GM18520 (cell line): ENCODE results near the gene NFXL1.
A peak's percentile ranks its signal among the peaks of the same experiment; 100 is the strongest.
"Not testable (repeated sequence)": the region's sequence is repeated elsewhere in the genome, so short reads cannot be mapped to it uniquely, and the experiment has no call there.

ENCODE experiments used
- ATAC-seq: cut with Tn5 transposase; IDR thresholded peaks from one replicate; pipeline ENCODE4 v1.9.1; 2021; ENCODE audit not compliant: unreplicated experiment

Gene NFXL1

GRCh38 chr4:47914220-47914925 lies at the start of gene NFXL1:
Gene NFXL1, minus strand, starts transcription at chr4:47914583. Its CDS starts 380 bp downstream, at chr4:47914203.
- peak; percentile 97 for ATAC-seq

- ATAC-seq, result no peak
Observed at GRCh38 chr4:47954677-47955076, 40.3 kb upstream of the NFXL1 start.

GRCh38 chr4:47954245-47954644 lies 39.9 kb upstream of the NFXL1 start:
- no peak for ATAC-seq

DNA sequence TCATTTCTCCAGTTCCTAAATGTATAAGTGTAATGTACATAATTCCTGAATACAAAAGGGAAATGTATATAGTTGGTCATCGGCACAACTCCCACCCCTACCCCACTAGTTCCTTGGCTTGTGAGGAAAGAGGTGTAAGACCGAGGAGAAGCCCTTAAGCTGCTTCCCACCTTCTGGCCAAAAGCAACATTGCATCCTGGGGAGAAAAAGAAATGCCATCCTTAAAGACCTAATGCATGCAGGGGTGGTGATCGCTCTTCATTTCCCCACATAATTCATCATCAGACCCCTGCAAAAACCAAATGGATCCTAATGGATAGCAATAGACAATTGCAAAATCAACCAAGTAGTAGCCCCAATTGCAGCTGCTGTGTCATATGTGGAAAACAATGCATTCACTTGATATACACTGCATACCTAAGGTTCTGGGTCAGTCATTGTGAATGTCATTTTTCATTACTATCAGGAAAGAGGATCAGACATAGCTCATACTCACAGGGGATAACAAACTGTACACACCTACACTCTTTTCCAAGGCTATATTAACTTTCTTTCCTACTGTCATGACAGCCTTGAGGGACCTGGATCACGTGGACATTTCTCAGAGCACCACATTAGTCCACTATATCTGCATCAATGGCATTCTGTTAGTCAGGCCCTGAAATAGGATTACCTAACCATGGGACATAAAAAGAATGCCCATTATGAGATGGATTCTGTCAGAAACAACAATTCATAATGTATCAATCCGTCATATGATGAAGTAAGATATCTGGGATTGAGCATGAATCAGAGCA lies 31.7 kb upstream of the NFXL1 start:
- no peak for ATAC-seq

GRCh38 chr4:47942081-47942819 lies 27.9 kb upstream of the NFXL1 start:
- ATAC-seq, result no peak

DNA sequence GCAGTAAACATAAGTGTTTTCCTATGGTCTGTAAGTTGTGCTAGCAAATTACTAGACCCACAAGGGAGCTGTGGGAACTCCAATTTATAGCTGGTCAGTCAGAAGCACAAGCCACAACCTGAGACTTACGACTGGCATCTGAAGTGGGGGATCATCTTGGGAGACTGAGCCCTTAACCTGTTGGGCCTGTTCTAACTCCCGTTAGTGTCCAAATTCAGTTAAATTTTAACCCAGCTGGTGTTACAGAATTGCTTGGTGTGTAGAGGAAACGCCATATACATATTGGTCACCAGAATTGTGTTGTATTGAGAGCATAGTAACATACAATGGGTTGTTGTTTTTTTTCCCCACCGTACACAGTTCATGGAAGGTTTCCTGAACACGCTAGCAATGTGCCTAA lies 25.1 kb upstream of the NFXL1 start:
- ATAC-seq, result no peak

DNA sequence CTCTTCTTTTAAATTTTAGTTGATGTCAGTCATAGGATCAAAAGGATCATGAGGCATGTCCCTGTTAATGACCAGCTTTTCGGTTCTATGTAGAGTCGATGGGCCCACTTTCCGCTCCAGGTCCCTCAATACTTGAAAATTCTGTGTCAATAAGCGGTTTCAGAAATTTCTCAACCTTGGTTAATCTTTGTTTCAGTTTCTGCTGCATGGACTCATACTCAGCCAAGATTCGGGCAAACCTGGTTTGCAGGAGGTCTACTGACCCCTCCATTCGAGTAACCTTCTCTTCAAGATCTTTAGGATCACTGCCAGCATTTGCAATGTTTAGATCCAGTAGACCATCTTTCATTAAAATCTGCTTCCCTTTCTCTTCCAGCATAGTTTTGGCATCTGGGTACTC lies 22.0 kb upstream of the NFXL1 start:
- ATAC-seq, result no peak

- ATAC-seq, result no peak
Observed at GRCh38 chr4:47933840-47934239, 19.5 kb upstream of the NFXL1 start.

DNA sequence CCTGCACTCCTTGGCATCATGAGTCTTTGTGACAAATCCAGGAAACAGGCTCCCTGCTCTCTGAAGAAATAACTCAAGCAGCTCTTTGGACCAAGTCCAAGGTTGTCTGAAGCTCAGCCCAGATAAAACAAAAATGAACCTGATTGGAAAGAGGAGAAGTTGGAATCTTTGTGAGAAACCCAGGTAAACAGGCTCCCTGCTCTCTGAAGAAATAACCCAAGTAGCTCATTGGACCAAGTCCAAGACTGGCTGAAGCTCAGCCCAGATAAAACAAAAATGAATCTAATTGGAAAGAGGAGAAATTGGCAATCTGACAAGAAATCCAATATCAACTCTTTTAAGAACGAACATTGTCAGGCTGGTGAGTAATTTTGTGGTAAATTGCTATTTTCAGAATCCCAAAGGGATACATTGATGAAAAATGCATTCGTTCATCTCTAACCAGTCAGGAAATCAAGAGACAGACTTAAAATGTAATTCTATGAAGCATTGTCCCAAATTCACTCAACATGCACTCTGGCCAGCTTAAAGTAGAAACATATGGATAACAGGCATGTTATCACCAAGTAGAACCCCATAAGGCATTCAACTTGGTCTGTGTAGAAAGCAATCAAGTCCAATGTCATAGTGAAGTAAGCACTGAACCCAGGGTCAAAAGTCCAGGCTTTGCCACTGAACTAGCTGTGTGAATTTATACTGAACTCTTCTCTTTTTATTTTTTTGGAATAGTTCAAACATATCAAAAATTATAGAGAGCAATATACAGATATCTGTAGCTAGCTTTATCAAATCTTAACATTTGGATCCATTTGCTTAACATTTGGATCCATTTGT lies 16.8 kb upstream of the NFXL1 start:
- no peak for ATAC-seq

DNA sequence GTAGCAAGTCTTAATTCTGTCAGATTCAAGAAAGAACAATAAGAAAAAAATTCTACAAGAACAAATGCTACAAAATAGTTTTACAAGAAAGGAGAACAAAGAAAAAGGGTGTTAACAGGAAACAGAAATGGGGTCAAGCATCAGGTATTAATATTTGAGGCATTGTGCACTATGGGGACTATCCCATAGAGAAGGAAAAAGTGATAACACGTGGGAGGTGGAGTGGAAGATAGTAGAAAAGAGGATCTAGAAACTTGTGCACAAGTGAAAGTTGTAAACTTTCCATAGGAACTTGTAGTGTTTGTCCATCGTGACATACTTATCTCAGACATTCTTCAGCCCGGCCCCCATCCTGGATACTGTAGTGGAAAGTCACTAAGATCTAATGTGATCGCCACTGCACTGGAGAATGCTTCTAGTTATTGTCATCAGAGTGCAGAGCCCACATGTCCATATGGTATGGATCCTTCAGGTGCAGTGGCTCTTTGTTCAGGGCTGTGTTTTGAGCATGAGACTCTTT lies 15.4 kb upstream of the NFXL1 start:
- no peak for ATAC-seq

DNA sequence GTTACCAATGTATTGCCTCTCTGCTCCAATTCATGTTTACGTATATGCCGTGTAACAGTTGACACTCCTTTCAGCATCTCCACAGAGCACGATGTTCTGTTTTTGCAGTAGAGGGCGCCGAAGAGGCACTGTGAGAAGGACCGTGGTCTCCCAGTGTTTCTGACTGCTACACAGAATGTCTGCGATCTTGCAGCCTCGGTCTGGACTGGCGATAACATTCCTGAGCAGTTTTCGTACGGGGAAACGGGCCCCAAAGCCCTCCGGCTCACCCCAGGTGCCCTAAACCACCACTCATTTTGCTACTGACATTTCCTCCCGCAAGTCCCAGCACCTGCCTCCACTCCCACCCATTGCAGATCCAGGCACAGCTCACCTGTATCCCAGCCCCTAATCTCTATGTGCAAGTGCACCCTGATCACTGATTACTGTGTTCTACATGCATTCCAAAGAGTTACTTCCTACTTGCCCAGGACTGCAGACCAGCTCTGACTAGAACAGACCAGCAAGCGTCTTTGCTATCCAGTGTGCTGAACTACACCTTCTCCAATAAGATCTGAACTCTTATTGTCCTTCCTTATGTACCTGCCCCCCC lies 12.4 kb upstream of the NFXL1 start:
- peak; percentile 85 for ATAC-seq

- not testable (repeated sequence) for ATAC-seq
Observed at GRCh38 chr4:47923261-47923608, 8.9 kb upstream of the NFXL1 start.

DNA sequence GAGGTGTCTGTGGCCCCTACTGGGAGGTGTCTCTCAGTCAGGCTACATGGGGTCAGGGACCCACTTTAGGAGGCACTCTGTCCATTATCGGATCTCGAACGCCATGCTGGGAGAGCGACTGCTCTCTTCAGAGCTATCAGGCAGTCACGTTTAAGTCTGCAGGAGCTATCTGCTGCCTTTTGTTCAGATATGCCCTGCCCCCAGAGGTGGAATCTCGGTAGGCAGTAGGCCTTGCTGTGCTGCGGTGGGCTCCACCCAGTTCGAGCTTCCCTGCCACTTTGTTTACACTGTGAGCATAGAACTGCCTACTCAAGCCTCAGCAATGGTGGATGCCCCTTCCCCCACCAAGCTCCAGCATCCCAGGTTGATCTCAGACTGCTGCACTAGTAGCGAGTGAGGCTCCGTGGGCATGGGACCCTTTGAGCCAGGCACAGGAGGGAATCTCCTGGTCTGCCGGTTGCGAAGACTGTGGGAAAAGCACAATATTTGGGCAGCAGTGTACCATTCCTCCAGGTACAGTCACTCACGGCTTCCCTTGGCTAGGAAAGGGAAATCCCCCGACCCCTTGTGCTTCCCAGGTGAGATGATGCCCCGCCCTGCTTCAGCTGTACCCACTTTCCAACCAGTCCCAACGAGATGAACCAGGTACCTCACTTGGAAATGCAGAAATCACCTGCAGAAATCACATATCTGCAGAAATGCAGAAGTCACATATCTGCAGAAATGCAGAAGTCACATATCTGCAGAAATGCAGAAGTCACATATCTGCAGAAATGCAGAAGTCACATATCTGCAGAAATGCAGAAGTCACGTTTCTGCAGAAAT lies 8.3 kb upstream of the NFXL1 start:
- ATAC-seq, result not testable (repeated sequence)

GRCh38 chr4:47917163-47917562 lies 2.8 kb upstream of the NFXL1 start:
- not testable (repeated sequence) for ATAC-seq

- ATAC-seq, result no peak
Observed at GRCh38 chr4:47915378-47915777, 995 bp upstream of the NFXL1 start.

GRCh38 chr4:47914926-47915237 lies 499 bp upstream of the NFXL1 start:
- ATAC-seq, result no peak

DNA sequence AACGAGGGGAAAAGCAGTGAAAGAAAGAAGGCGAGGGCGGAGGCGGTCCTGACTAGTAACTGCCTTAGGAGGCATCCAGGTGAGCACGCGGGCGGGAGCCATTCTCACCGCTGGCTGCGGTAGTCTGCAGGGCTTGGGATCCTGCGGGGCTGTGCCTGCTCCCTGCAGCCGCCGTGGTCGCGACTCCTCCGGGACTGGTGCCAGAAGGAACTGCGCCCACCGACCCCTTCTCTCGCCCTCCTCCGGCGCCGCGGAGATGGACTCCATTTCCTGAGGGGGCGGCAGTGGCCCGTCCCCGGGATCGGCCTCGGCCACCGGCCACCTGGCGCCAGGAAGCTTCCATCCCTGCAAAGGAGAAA lies 543 bp downstream of the NFXL1 start:
- peak; percentile 2 for ATAC-seq

GRCh38 chr4:47913330-47913729 lies 1.1 kb downstream of the NFXL1 start:
- ATAC-seq, result no peak

- no peak for ATAC-seq
Observed at GRCh38 chr4:47907089-47907646, 7.2 kb downstream of the NFXL1 start.
